HL-60 (cell line): ENCODE results near the gene FCRL3.

Experiments
- DNase-seq, 2 experiments: peaks; one replicate each; pipeline ENCODE4 v3.0.0-alpha.2; 2010 to 2020; ENCODE audit warnings: low read depth in 1 of 2, low spot score in 1 of 2
- H3K27ac ChIP-seq: fragments of 250-450 bp; sonication (Bioruptor Pico); replicated peaks from 2 replicates; pipeline ENCODE4 v1.5.1; 2020; ENCODE audit warnings: mild to moderate bottlenecking, moderate library complexity
- H3K27me3 ChIP-seq: fragments of 250-450 bp; sonication (Bioruptor Pico); 2 replicates; pipeline ENCODE4 v1.5.1; 2021; ENCODE audit warnings: mild to moderate bottlenecking, moderate library complexity; ENCODE audit not compliant: insufficient read depth, poor library complexity, severe bottlenecking
- H3K4me3 ChIP-seq: replicated peaks from 2 replicates; pipeline ENCODE4 v1.5.1; 2011; ENCODE audit warnings: mild to moderate bottlenecking, control low read depth, low read length; ENCODE audit not compliant: insufficient read depth
- GABPA ChIP-seq: IDR thresholded peaks from 2 replicates; pipeline ENCODE4 v1.6.1; 2012; ENCODE audit warnings: low read depth
- POLR2AphosphoS5 ChIP-seq: IDR thresholded peaks from 2 replicates; pipeline ENCODE4 v1.6.1; 2012; ENCODE audit warnings: low read depth
- REST ChIP-seq: IDR thresholded peaks from 2 replicates; pipeline ENCODE4 v1.6.1; 2012; ENCODE audit warnings: low read depth; ENCODE audit not compliant: insufficient replicate concordance
- SPI1 ChIP-seq: IDR thresholded peaks from 2 replicates; pipeline ENCODE4 v1.6.1; 2012; ENCODE audit warnings: low read depth, mild to moderate bottlenecking, borderline replicate concordance
- TF ChIP-seq, protein P1 (sequence below): IDR thresholded peaks from one replicate; pipeline ENCODE4 v1.5.1; 2011; ENCODE audit warnings: low read length, control low read depth, inconsistent platforms; ENCODE audit not compliant: insufficient read depth

FCRL3 gene

DNA sequence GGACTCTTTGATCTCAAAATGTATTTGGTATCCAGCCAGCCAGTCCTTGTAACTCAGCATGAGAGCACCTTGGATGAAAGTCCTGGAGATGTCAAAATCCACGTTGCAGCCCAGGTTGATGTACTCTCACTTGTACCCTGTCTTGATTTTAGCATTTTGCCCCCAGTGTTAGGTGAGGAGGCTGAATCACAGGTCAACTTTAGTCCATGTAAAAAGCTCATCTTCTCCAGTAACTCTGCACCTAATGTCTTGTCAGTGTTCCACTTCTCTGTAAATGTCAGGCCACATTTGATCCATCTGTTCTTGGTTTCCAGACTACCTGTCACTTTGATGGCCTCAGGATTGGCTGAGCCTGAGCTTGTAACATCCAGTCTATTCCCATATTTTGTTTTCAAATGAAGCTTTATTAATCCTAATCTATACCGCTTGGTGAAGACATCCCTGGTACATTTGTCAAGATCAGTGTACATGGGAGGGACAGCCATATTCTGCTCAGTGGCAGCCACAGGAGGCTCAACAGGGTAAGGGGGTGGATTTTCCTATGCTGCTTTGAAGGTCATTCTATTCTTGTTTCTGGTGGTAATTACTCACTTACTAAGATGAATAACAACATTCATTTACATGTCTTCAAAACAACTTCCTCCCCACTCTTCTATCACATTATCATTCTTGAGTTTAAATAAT, 24.1 kb upstream of the FCRL3 start:
- TF ChIP-seq GABPA (no peak), SPI1 (no peak)
- TF ChIP-seq, protein P1, sequence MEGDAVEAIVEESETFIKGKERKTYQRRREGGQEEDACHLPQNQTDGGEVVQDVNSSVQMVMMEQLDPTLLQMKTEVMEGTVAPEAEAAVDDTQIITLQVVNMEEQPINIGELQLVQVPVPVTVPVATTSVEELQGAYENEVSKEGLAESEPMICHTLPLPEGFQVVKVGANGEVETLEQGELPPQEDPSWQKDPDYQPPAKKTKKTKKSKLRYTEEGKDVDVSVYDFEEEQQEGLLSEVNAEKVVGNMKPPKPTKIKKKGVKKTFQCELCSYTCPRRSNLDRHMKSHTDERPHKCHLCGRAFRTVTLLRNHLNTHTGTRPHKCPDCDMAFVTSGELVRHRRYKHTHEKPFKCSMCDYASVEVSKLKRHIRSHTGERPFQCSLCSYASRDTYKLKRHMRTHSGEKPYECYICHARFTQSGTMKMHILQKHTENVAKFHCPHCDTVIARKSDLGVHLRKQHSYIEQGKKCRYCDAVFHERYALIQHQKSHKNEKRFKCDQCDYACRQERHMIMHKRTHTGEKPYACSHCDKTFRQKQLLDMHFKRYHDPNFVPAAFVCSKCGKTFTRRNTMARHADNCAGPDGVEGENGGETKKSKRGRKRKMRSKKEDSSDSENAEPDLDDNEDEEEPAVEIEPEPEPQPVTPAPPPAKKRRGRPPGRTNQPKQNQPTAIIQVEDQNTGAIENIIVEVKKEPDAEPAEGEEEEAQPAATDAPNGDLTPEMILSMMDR, result no peak
- Histone ChIP-seq H3K27ac (no peak overlapping the region), H3K4me3 (no peak overlapping the region), H3K27me3 (no peaks in the 10 kb centered on the region)
- DNase-seq, result no peak

- no peak for DNase-seq
- TF ChIP-seq GABPA (no peak), SPI1 (no peak), REST (no peak), POLR2AphosphoS5 (no peak)
- TF ChIP-seq, protein P1, result no peak
- Histone ChIP-seq H3K27me3 (no peaks in the 10 kb centered on the region), H3K27ac (no peak overlapping the region), H3K4me3 (no peak overlapping the region)
These were observed 22.6 kb upstream of the FCRL3 start for GRCh38 chr1:157723157-157723556.

- Histone ChIP-seq H3K4me3 (no peak overlapping the region), H3K27me3 (no peaks in the 10 kb centered on the region), H3K27ac (no peak overlapping the region)
- TF ChIP-seq, protein P1, result no peak
- no peak for TF ChIP-seq REST
- no peak for TF ChIP-seq SPI1
- TF ChIP-seq POLR2AphosphoS5, result no peak
- no peak for DNase-seq
These were observed 21.4 kb upstream of the FCRL3 start for GRCh38 chr1:157721985-157722384.

DNA sequence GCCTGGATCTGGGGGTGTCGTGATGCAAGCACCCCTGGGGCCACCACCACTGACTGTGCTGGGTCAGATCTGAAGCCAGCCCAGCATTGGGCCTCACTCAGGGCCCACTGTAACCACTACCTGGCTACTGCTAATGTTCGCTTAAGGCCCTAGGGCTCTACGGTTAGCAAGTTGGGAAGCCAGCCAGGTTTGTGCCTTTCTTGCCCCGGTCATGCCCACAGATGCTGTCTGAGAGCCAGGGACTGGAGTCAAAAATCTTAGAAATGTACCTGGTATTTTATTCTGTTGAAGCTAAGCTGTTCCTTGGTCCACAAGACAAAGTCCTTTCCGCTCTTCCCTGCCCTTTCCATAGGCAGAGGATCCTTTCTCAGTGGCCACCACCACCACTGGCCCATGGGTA, 15.2 kb upstream of the FCRL3 start:
- TF ChIP-seq REST, result no peak
- no peak for TF ChIP-seq POLR2AphosphoS5
- TF ChIP-seq, protein P1, result no peak
- no peak for TF ChIP-seq SPI1
- TF ChIP-seq GABPA, result no peak
- H3K27ac ChIP-seq, result no peak overlapping the region
- no peak for DNase-seq

More for the DNA sequence above, 15.2 kb upstream of the FCRL3 start:
- H3K4me3 ChIP-seq, result no peak overlapping the region
- no peaks in the 10 kb centered on the region for H3K27me3 ChIP-seq
